ENCODE measurements around the gene SPTBN4. TPM values are rescaled to one million over a fixed set of nuclear protein-coding genes. Genes with fewer than 3 reads are reported as not detected.
A peak's percentile ranks its signal among the peaks of the same experiment; 100 is the strongest.

The SPTBN4 gene
- total and polyA plus RNA-seq, 10 of the 15 experiments (the other 5 are each of a cell fraction or from before 2014, with no cell fraction given) = 0.04 to 1.1 (median 0.34) TPM; not detected in 1

GRCh38 chr19:40420766-40421765 is 45.7 kb upstream of the SPTBN4 start (continued):
- TF ChIP-seq ZBED1 (IDR thresholded peaks at IDR 0.05; ENCODE audit: borderline replicate concordance) (no peak), SKIL (IDR thresholded peaks at IDR 0.05; ENCODE audit: low read depth, poor library complexity, severe bottlenecking) (peak; percentile 39), LARP7 (IDR thresholded peaks at IDR 0.05) (peak; percentile 81), JUND (IDR thresholded peaks at IDR 0.05; ENCODE audit: low read depth, low read length) (no peak), BMI1 (IDR thresholded peaks at IDR 0.05; ENCODE audit: borderline replicate concordance) (no peak), NRF1 (conservative IDR thresholded peaks at IDR 0.05; ENCODE audit: low read depth, low read length) (peak; percentile 29; the same call in 1 of the 2 replicates), SMARCA5 (IDR thresholded peaks at IDR 0.05) (peak; percentile 98)
